K562 (cell line): ENCODE results near the gene KASH5. TPM values are rescaled to one million over a fixed set of nuclear protein-coding genes. Genes with fewer than 3 reads are reported as not detected.

Experiments used
- BCL6 ChIP-seq: fragments of 250-450 bp; sonication (Bioruptor Pico); IDR thresholded peaks from 2 replicates; pipeline ENCODE4 v1.4.0; 2020
- BHLHE40 ChIP-seq: IDR thresholded peaks from 2 replicates; pipeline ENCODE4 v1.6.1; 2011; ENCODE audit warnings: low read length, improper control_type of control experiment
- HDAC1 ChIP-seq, 2 experiments: fragments of 450-650 bp; IDR thresholded peaks; 2 replicates each; pipeline ENCODE4 v1.6.1; 2016 to 2017; ENCODE audit warnings: inconsistent platforms in 1 of 2, mild to moderate bottlenecking in 1 of 2, moderate library complexity in 1 of 2
- MAFF ChIP-seq: IDR thresholded peaks from 2 replicates; pipeline ENCODE4 v1.6.1; 2012; ENCODE audit warnings: low read length, improper control_type of control experiment
- MCM3 ChIP-seq: fragments of 450-650 bp; IDR thresholded peaks from 2 replicates; pipeline ENCODE4 v1.6.1; 2016
- MNT ChIP-seq, 2 experiments: fragments of 450-650 bp; conservative IDR thresholded peaks; 2 replicates each; pipeline ENCODE4 v1.6.1; 2017; ENCODE audit warnings: mild to moderate bottlenecking in 2 of 2, moderate library complexity in 2 of 2
- NFYB ChIP-seq: IDR thresholded peaks from 2 replicates; pipeline ENCODE4 v1.6.1; 2011; ENCODE audit warnings: mild to moderate bottlenecking, moderate library complexity; ENCODE audit not compliant: insufficient read length; ENCODE audit errors: extremely low read depth
- POLR3G ChIP-seq: IDR thresholded peaks from 2 replicates; pipeline ENCODE4 v1.6.1; 2011; ENCODE audit not compliant: insufficient read length, insufficient replicate concordance; ENCODE audit errors: extremely low read depth
- SPI1 ChIP-seq: IDR thresholded peaks from 2 replicates; pipeline ENCODE4 v1.6.1; 2011; ENCODE audit warnings: low read depth, low read length, control low read depth, borderline replicate concordance
- SRF ChIP-seq, 2 experiments: fragments of 250-450, 450-650 bp in 1 of 2; sonication (Bioruptor Pico) in 1 of 2; sonication (generic) in 1 of 2; formaldehyde crosslinking; IDR thresholded peaks; 2 replicates each; pipeline versions ENCODE4 v1.5.0 to v1.5.1; 2020 to 2022; ENCODE audit warnings: mild to moderate bottlenecking in 1 of 2, missing genetic modification reagents in 1 of 2
- polyA plus RNA-seq, 8 experiments: library from polyadenylated mRNA; depleted of rRNA in 4 of 8; stranded (reverse) in 5 of 8; unstranded in 3 of 8; fragments of >200 nt; fragmentation: Nextera tagmentation in 2 of 8; fragmentation: Illumina TruSeq in 1 of 8; extraction: Ambion mirVana in 2 of 8; extraction: Trizol in 1 of 8; gene quantifications; 2 replicates each; pipeline versions ENCODE4 v1.2.1 to v1.2.3, GENCODE V29; 2011 to 2014; ENCODE audit warnings: inconsistent platforms in 1 of 8, missing spikeins in 1 of 8
- total RNA-seq, 7 experiments: library from RNA; depleted of rRNA in 6 of 7; stranded (reverse); fragments of >200 nt in 6 of 7; fragmentation: Illumina TruSeq in 2 of 7; extraction: Trizol in 2 of 7; gene quantifications; 2 replicates each; pipeline versions ENCODE4 v1.2.1 to v1.2.3, GENCODE V29; 2011 to 2021; ENCODE audit warnings: low replicate concordance in 1 of 7
- TF ChIP-seq, protein P1 (sequence below): fragments of 450-650 bp; IDR thresholded peaks from 2 replicates; pipeline ENCODE4 v1.6.1; 2016; ENCODE audit warnings: mild to moderate bottlenecking, moderate library complexity
- TF ChIP-seq, protein P2 (sequence below), 2 experiments: IDR thresholded peaks; 2 replicates each; pipeline ENCODE4 v1.6.1; 2011; ENCODE audit warnings: borderline replicate concordance in 1 of 2, control low read depth in 1 of 2, low read depth in 1 of 2, low read length in 1 of 2, mild to moderate bottlenecking in 1 of 2, mixed read lengths in 1 of 2, moderate library complexity in 1 of 2; ENCODE audit not compliant: insufficient read depth in 1 of 2, insufficient read length in 1 of 2, poor library complexity in 1 of 2, severe bottlenecking in 1 of 2; ENCODE audit errors: extremely low read depth in 1 of 2

Gene KASH5
- total and polyA plus RNA-seq, 9 of the 15 experiments (the other 6 are each of a cell fraction or from before 2014, with no cell fraction given) = 0.07 to 0.84 (median 0.34) TPM; not detected in 1

DNA sequence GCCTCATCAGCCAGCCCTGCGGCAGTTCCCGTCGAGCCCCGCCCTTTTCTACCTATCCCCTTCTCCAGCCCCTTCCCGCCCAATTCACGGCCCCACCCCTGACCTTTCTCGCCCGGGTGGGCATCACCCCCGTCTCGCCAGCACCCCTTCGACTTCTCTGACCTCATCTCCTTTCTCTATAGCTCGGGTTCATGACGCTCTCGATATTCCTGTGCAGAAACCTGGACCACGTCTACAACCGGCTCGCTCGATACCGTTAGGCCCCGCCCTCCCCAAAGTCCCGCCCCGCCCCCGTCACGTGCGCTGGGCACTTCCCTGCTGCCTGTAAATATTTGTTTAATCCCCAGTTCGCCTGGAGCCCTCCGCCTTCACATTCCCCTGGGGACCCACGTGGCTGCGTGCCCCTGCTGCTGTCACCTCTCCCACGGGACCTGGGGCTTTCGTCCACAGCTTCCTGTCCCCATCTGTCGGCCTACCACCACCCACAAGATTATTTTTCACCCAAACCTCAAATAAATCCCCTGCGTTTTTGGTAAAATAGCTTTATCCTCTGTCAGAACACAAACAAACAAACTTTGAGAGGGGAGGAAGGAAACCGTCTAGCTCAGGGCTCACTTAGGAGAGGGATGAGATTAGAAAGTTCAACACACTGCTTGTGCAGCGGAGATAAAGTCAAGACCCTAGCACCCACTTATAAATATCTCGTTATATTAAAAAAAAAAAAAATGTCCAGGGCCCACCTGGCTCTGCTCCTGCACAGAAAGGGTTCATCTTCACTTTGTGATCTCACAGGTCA is 47.8 kb upstream of the KASH5 start (continued):
- TF ChIP-seq, protein P1, sequence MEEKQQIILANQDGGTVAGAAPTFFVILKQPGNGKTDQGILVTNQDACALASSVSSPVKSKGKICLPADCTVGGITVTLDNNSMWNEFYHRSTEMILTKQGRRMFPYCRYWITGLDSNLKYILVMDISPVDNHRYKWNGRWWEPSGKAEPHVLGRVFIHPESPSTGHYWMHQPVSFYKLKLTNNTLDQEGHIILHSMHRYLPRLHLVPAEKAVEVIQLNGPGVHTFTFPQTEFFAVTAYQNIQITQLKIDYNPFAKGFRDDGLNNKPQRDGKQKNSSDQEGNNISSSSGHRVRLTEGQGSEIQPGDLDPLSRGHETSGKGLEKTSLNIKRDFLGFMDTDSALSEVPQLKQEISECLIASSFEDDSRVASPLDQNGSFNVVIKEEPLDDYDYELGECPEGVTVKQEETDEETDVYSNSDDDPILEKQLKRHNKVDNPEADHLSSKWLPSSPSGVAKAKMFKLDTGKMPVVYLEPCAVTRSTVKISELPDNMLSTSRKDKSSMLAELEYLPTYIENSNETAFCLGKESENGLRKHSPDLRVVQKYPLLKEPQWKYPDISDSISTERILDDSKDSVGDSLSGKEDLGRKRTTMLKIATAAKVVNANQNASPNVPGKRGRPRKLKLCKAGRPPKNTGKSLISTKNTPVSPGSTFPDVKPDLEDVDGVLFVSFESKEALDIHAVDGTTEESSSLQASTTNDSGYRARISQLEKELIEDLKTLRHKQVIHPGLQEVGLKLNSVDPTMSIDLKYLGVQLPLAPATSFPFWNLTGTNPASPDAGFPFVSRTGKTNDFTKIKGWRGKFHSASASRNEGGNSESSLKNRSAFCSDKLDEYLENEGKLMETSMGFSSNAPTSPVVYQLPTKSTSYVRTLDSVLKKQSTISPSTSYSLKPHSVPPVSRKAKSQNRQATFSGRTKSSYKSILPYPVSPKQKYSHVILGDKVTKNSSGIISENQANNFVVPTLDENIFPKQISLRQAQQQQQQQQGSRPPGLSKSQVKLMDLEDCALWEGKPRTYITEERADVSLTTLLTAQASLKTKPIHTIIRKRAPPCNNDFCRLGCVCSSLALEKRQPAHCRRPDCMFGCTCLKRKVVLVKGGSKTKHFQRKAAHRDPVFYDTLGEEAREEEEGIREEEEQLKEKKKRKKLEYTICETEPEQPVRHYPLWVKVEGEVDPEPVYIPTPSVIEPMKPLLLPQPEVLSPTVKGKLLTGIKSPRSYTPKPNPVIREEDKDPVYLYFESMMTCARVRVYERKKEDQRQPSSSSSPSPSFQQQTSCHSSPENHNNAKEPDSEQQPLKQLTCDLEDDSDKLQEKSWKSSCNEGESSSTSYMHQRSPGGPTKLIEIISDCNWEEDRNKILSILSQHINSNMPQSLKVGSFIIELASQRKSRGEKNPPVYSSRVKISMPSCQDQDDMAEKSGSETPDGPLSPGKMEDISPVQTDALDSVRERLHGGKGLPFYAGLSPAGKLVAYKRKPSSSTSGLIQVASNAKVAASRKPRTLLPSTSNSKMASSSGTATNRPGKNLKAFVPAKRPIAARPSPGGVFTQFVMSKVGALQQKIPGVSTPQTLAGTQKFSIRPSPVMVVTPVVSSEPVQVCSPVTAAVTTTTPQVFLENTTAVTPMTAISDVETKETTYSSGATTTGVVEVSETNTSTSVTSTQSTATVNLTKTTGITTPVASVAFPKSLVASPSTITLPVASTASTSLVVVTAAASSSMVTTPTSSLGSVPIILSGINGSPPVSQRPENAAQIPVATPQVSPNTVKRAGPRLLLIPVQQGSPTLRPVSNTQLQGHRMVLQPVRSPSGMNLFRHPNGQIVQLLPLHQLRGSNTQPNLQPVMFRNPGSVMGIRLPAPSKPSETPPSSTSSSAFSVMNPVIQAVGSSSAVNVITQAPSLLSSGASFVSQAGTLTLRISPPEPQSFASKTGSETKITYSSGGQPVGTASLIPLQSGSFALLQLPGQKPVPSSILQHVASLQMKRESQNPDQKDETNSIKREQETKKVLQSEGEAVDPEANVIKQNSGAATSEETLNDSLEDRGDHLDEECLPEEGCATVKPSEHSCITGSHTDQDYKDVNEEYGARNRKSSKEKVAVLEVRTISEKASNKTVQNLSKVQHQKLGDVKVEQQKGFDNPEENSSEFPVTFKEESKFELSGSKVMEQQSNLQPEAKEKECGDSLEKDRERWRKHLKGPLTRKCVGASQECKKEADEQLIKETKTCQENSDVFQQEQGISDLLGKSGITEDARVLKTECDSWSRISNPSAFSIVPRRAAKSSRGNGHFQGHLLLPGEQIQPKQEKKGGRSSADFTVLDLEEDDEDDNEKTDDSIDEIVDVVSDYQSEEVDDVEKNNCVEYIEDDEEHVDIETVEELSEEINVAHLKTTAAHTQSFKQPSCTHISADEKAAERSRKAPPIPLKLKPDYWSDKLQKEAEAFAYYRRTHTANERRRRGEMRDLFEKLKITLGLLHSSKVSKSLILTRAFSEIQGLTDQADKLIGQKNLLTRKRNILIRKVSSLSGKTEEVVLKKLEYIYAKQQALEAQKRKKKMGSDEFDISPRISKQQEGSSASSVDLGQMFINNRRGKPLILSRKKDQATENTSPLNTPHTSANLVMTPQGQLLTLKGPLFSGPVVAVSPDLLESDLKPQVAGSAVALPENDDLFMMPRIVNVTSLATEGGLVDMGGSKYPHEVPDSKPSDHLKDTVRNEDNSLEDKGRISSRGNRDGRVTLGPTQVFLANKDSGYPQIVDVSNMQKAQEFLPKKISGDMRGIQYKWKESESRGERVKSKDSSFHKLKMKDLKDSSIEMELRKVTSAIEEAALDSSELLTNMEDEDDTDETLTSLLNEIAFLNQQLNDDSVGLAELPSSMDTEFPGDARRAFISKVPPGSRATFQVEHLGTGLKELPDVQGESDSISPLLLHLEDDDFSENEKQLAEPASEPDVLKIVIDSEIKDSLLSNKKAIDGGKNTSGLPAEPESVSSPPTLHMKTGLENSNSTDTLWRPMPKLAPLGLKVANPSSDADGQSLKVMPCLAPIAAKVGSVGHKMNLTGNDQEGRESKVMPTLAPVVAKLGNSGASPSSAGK = 0 out of 2 replicates have a peak, but pooled peaks have one; percentile 16
- TF ChIP-seq SPI1 (0 out of 2 replicates have a peak, but pooled peaks have one; percentile 53), MNT (conservative IDR thresholded peaks at IDR 0.05) (peak; percentile 81 to 86), MCM3 (no peak), HDAC1 (IDR thresholded peaks at IDR 0.05) (peak in 1 of 2 experiments; percentile 62; a peak in 2 of 4 replicates), BCL6 (CRISPR knock-in tag) (no peak), SRF (CRISPR knock-in tag; IDR thresholded peaks at IDR 0.05) (no peak), POLR3G (no peak), BHLHE40 (peak; percentile 91), NFYB (no peak), MAFF (no peak)
- TF ChIP-seq, protein P2, sequence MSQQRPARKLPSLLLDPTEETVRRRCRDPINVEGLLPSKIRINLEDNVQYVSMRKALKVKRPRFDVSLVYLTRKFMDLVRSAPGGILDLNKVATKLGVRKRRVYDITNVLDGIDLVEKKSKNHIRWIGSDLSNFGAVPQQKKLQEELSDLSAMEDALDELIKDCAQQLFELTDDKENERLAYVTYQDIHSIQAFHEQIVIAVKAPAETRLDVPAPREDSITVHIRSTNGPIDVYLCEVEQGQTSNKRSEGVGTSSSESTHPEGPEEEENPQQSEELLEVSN (IDR thresholded peaks at IDR 0.05; ENCODE audit: borderline replicate concordance in 1 of 2, extremely low read depth in 1 of 2, insufficient read depth in 1 of 2, insufficient read length in 1 of 2, low read depth in 1 of 2, low read length in 1 of 2, poor library complexity in 1 of 2, severe bottlenecking in 1 of 2) = peak in 1 of 2 experiments; percentile 69
